ENCODE results near the gene EFR3B. TPM values are rescaled to one million over a fixed set of nuclear protein-coding genes. Genes with fewer than 3 reads are reported as not detected.

The EFR3B gene
- total and polyA plus RNA-seq, 2 of the 4 experiments (the other 2 are of a cell fraction), result 0.38 to 0.90 TPM

GRCh38 chr2:25032901-25033300, 9.0 kb upstream of the EFR3B start:
- no peak overlapping the region for H2AFZ ChIP-seq (replicated peaks; ENCODE audit: low read length, poor library complexity)
- dilution Hi-C loops (cut with HindIII; ENCODE audit: low sequenced_read_pairs, unreplicated experiment) (no loop called here), in situ Hi-C loops (cut with MboI; ENCODE audit: low sequenced_read_pairs) (no loop called here), intact Hi-C loops (cut with micrococcal nuclease) (no loop called here)
- H3K4me1 ChIP-seq (ENCODE audit: control insufficient read depth, insufficient read depth, low read length), result no peaks in the 10 kb centered on the region
- no peak overlapping the region for H3K4ac ChIP-seq (ENCODE audit: low read depth, low read length)
- no peak for TF ChIP-seq MAFK (IDR thresholded peaks at IDR 0.05; ENCODE audit: low read depth, low read length)
- no peak for TF ChIP-seq CHD1 (IDR thresholded peaks at IDR 0.05; ENCODE audit: low read depth, low read length)
- TF ChIP-seq, protein P1, sequence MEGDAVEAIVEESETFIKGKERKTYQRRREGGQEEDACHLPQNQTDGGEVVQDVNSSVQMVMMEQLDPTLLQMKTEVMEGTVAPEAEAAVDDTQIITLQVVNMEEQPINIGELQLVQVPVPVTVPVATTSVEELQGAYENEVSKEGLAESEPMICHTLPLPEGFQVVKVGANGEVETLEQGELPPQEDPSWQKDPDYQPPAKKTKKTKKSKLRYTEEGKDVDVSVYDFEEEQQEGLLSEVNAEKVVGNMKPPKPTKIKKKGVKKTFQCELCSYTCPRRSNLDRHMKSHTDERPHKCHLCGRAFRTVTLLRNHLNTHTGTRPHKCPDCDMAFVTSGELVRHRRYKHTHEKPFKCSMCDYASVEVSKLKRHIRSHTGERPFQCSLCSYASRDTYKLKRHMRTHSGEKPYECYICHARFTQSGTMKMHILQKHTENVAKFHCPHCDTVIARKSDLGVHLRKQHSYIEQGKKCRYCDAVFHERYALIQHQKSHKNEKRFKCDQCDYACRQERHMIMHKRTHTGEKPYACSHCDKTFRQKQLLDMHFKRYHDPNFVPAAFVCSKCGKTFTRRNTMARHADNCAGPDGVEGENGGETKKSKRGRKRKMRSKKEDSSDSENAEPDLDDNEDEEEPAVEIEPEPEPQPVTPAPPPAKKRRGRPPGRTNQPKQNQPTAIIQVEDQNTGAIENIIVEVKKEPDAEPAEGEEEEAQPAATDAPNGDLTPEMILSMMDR (conservative IDR thresholded peaks at IDR 0.05; ENCODE audit: low read depth, low read length), result no peak
- no peak for TF ChIP-seq POLR2A (IDR thresholded peaks at IDR 0.05; ENCODE audit: low read depth, low read length)
- no peak for TF ChIP-seq MAZ (IDR thresholded peaks at IDR 0.05; ENCODE audit: borderline replicate concordance, low read depth, low read length)
- TF ChIP-seq NFE2L2 (IDR thresholded peaks at IDR 0.05; ENCODE audit: low read depth, low read length), result no peak
- TF ChIP-seq SMC3 (IDR thresholded peaks at IDR 0.05; ENCODE audit: low read depth, low read length), result no peak
- no peak for TF ChIP-seq RAD21 (IDR thresholded peaks at IDR 0.05; ENCODE audit: low read length)
- no peak for TF ChIP-seq FOS (IDR thresholded peaks at IDR 0.05; ENCODE audit: low read depth, low read length)
- no peak for TF ChIP-seq RCOR1 (IDR thresholded peaks at IDR 0.05; ENCODE audit: insufficient replicate concordance, low read length)
- no peak overlapping the region for H4K91ac ChIP-seq (ENCODE audit: insufficient read depth, low read depth, low read length)
- H2BK15ac ChIP-seq (ENCODE audit: low read depth, low read length), result no peak overlapping the region
- no peak overlapping the region for H3K27ac ChIP-seq (ENCODE audit: insufficient read depth, low read length)
- BruUV-seq (replicated peaks), result no TSS peak
- H3K4me2 ChIP-seq (ENCODE audit: low read depth, low read length), result no peak overlapping the region
- H3K9me1 ChIP-seq (ENCODE audit: insufficient read depth, low read length), result 0 out of 2 replicates have a peak, but pooled peaks cover 3% of the 10 kb centered on the region
- WGBS, 2 experiments (ENCODE audit: extremely low coverage in 2 of 2, insufficient read length in 1 of 2), result 40% methylated on average over 3 of the region's 4 CpGs; no CpG with 5 or more reads in 1 of the 2 experiments
- H2BK5ac ChIP-seq (ENCODE audit: low read depth, low read length, poor library complexity, severe bottlenecking), result no peak overlapping the region
- no peak overlapping the region for H3K14ac ChIP-seq (replicated peaks; ENCODE audit: low read depth, low read length)
- H4K5ac ChIP-seq (ENCODE audit: low read depth, low read length), result no peak overlapping the region
- no peak overlapping the region for H4K8ac ChIP-seq (ENCODE audit: low read depth in 2 of 2, low read length in 2 of 2)
- H3K9ac ChIP-seq (ENCODE audit: low read depth, low read length), result no peak overlapping the region
- H3K9me3 ChIP-seq (ENCODE audit: control insufficient read depth, insufficient read depth, low read length), result peaks cover 4% of the 10 kb centered on the region; the same call in 1 of the 2 replicates
- H4K20me1 ChIP-seq (ENCODE audit: insufficient read depth, low read length), result no peaks in the 10 kb centered on the region
- no peak overlapping the region for H2AK5ac ChIP-seq (ENCODE audit: low read depth, low read length)
- no peaks in the 10 kb centered on the region for H3K36me3 ChIP-seq (ENCODE audit: control insufficient read depth, insufficient read depth, low read length)
- DNase-seq (no peak), ATAC-seq (ENCODE audit: low read depth) (no peak)
- no peak overlapping the region for H3K4me3 ChIP-seq (ENCODE audit: insufficient read depth, low read depth, low read length)
- ChIA-PET POLR2A (ENCODE audit: unreplicated experiment) (no interaction called here), CTCF (no interaction called here)
- H2AK9ac ChIP-seq (replicated peaks; ENCODE audit: low read depth, low read length, poor library complexity), result peak overlapping the region; percentile 26
- no peak overlapping the region for H3K23ac ChIP-seq (ENCODE audit: low read depth, low read length)
- H3K18ac ChIP-seq (ENCODE audit: low read depth, low read length), result no peak overlapping the region
- H3K56ac ChIP-seq (ENCODE audit: extremely low read depth, insufficient read depth, low read length), result no peak overlapping the region
- no peak overlapping the region for H2BK20ac ChIP-seq (ENCODE audit: low read depth, low read length)
- peaks cover 55% of the 10 kb centered on the region for H3K27me3 ChIP-seq (ENCODE audit: control insufficient read depth, insufficient read depth, low read length)
- H2BK120ac ChIP-seq (ENCODE audit: low read depth, low read length), result no peak overlapping the region
- H3K79me1 ChIP-seq (ENCODE audit: low read depth in 1 of 2, low read length in 2 of 2), result no peaks in the 10 kb centered on the region

Measured in IMR-90 (cell line).